HepG2 (cell line): ENCODE results near the gene FOXA3. TPM values are rescaled to one million over a fixed set of nuclear protein-coding genes. Genes with fewer than 3 reads are reported as not detected.

ENCODE experiments used
- ARID2 ChIP-seq: sonication (generic); formaldehyde crosslinking; IDR thresholded peaks from 2 replicates; pipeline ENCODE4 v1.8.1; 2022; ENCODE audit warnings: mild to moderate bottlenecking, missing genetic modification reagents, borderline replicate concordance
- MXD1 ChIP-seq: sonication (generic); formaldehyde crosslinking; IDR thresholded peaks from 2 replicates; pipeline ENCODE4 v1.4.0; 2020; ENCODE audit warnings: mild to moderate bottlenecking, missing genetic modification reagents
- PITX1 ChIP-seq: sonication (generic); formaldehyde crosslinking; IDR thresholded peaks from 2 replicates; pipeline ENCODE4 v1.5.1; 2020; ENCODE audit warnings: mild to moderate bottlenecking, missing genetic modification reagents
- ZBTB20 ChIP-seq: sonication (generic); formaldehyde crosslinking; IDR thresholded peaks from 2 replicates; pipeline ENCODE4 v1.8.1; 2023; ENCODE audit warnings: missing genetic modification reagents, low read depth, mild to moderate bottlenecking, borderline replicate concordance
- ZMYM2 ChIP-seq: sonication (generic); formaldehyde crosslinking; IDR thresholded peaks from 2 replicates; pipeline ENCODE4 v1.8.0; 2022; ENCODE audit warnings: mild to moderate bottlenecking, missing genetic modification reagents
- ZNF687 ChIP-seq: sonication (generic); formaldehyde crosslinking; IDR thresholded peaks from 2 replicates; pipeline ENCODE4 v1.5.1; 2020; ENCODE audit warnings: mild to moderate bottlenecking, missing genetic modification reagents, moderate library complexity
- ZNF709 ChIP-seq: sonication (generic); formaldehyde crosslinking; IDR thresholded peaks from 2 replicates; pipeline ENCODE4 v1.5.0; 2020; ENCODE audit warnings: mild to moderate bottlenecking, missing genetic modification reagents
- ZNF770 ChIP-seq: sonication (generic); formaldehyde crosslinking; IDR thresholded peaks from 2 replicates; pipeline ENCODE4 v1.5.0; 2020; ENCODE audit warnings: mild to moderate bottlenecking, missing genetic modification reagents
- ZNF781 ChIP-seq: sonication (generic); formaldehyde crosslinking; IDR thresholded peaks from 2 replicates; pipeline ENCODE4 v1.5.1; 2020; ENCODE audit warnings: borderline replicate concordance, mild to moderate bottlenecking, missing genetic modification reagents; ENCODE audit errors: not compliant biosample characterization
- ZNF788 ChIP-seq: sonication (generic); formaldehyde crosslinking; IDR thresholded peaks from 2 replicates; pipeline ENCODE4 v1.5.0; 2020; ENCODE audit warnings: mild to moderate bottlenecking, missing genetic modification reagents, borderline replicate concordance
- polyA plus RNA-seq, 8 experiments: library from polyadenylated mRNA; depleted of rRNA in 3 of 8; stranded (reverse) in 7 of 8; unstranded in 1 of 8; fragments of >200 nt; fragmentation: Illumina TruSeq in 4 of 8; extraction: Trizol in 4 of 8; gene quantifications; 2 replicates each; pipeline versions ENCODE4 v1.2.1 to v1.2.3, GENCODE V29; 2011 to 2016; ENCODE audit warnings: low read depth in 4 of 8, missing spikeins in 1 of 8, mixed read lengths in 1 of 8; ENCODE audit not compliant: insufficient read depth in 1 of 8
- total RNA-seq, 5 experiments: library from RNA; depleted of rRNA; stranded (reverse); fragments of >200 nt; fragmentation: Illumina TruSeq; extraction: Trizol; gene quantifications; 2 replicates each; pipeline ENCODE4 v1.2.3, GENCODE V29; 2016; ENCODE audit warnings: low read depth in 1 of 5

Gene FOXA3
- total and polyA plus RNA-seq, 2 of the 13 experiments (the other 11 are each of a cell fraction or from before 2014, with no cell fraction given), result 29.8 to 47.6 TPM

GRCh38 chr19:45895983-45896599 is 32.0 kb downstream of the FOXA3 start (continued):
- peak; percentile 40 for TF ChIP-seq ZNF687 (CRISPR knock-in tag)
- peak; percentile 93 for TF ChIP-seq ZNF770 (CRISPR knock-in tag)
- TF ChIP-seq ZNF788 (CRISPR knock-in tag), result 0 out of 2 replicates have a peak, but pooled peaks have one; percentile 4
- 0 out of 2 replicates have a peak, but pooled peaks have one; percentile 57 for TF ChIP-seq ZNF709
- TF ChIP-seq PITX1 (CRISPR knock-in tag), result peak; percentile 28; the same call in 1 of the 2 replicates
- 0 out of 2 replicates have a peak, but pooled peaks have one; percentile 7 for TF ChIP-seq ZMYM2 (CRISPR knock-in tag)
- 0 out of 2 replicates have a peak, but pooled peaks have one; percentile 14 for TF ChIP-seq MXD1 (CRISPR knock-in tag)
- TF ChIP-seq ZNF781, result peak; percentile 4
- 0 out of 2 replicates have a peak, but pooled peaks have one; percentile 24 for TF ChIP-seq ZBTB20 (CRISPR knock-in tag)
- TF ChIP-seq ARID2 (CRISPR knock-in tag), result 0 out of 2 replicates have a peak, but pooled peaks have one; percentile 2
